ENCODE results near the gene VGLL1.

Gene VGLL1

DNA sequence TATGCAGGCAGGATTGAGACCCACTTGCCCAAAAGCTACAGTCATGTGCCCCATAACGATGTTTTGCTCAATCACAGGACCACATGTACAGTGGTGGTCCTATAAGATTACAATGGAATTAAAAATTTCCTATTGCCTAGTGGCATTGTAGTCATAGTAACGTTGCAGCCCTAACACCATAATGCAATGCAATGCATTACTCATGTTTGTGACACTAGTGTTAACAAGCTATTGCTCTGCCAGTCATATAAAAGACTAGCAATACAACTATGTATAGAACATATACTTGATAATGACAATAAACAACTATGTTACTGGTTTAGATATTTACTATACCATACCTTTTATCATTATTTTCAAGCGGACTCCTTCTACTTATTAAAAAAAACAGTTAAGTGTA, 50.6 kb downstream of the VGLL1 start:
- Histone ChIP-seq H3K9ac (no peak overlapping the region), H3K9me3 (replicated peaks in 1 of 11) (no peaks in the 10 kb centered on the region), H3K27ac (no peak overlapping the region), H3K27me3 (peaks cover 92 to 100% (median 99%) of the 10 kb centered on the region in 11 experiments), H3K4me1 (peaks cover 0 to 12% (median 6%) of the 10 kb centered on the region in 10 experiments; a peak in 8 of 20 replicates), H3K4me2 (no peak overlapping the region), H3K4me3 (no peak overlapping the region), H3K36me3 (no peaks in the 10 kb centered on the region), H4K20me1 (peaks cover 0 to 5% (median 0%) of the 10 kb centered on the region in 11 experiments; a peak in 1 of 22 replicates)
- TF ChIP-seq Cebpa-rat (IDR thresholded peaks at IDR 0.05), result no peak

DNA sequence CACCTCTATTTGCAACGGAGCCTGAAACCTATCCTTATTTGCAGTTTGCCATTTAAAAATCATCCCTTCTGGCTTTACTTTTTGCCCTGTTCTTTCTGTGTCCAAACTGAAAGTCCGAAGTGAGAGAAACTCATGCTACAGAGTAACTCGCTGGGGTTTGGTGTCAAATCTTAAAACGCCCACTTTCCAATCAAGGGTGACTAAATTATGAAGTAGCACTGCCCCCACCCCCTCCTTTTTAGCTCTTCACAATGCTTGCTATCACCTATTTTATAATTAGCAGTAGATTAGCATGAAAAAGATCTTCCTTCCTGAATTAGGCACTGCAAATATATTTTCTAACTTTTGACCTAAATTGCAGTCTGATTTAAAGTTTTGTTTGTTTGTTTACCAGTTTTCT, 52.5 kb downstream of the VGLL1 start:
- no peaks in the 10 kb centered on the region for H3K36me3 ChIP-seq
- H3K4me1 ChIP-seq, result peaks cover 0 to 12% (median 6%) of the 10 kb centered on the region in 10 experiments; a peak in 8 of 20 replicates
- no peaks in the 10 kb centered on the region; a peak in 1 of 22 replicates for H4K20me1 ChIP-seq
- no peak for TF ChIP-seq Cebpa-rat (IDR thresholded peaks at IDR 0.05)
- H3K4me3 ChIP-seq, result no peak overlapping the region
- H3K9ac ChIP-seq, result no peak overlapping the region
- H3K9me3 ChIP-seq (replicated peaks in 1 of 11), result peaks cover 0 to 3% (median 0%) of the 10 kb centered on the region in 11 experiments; a peak in 1 of 22 replicates
- peaks cover 94 to 100% (median 99%) of the 10 kb centered on the region in 11 experiments for H3K27me3 ChIP-seq
- no peak overlapping the region for H3K27ac ChIP-seq
- no peak overlapping the region for H3K4me2 ChIP-seq

DNA sequence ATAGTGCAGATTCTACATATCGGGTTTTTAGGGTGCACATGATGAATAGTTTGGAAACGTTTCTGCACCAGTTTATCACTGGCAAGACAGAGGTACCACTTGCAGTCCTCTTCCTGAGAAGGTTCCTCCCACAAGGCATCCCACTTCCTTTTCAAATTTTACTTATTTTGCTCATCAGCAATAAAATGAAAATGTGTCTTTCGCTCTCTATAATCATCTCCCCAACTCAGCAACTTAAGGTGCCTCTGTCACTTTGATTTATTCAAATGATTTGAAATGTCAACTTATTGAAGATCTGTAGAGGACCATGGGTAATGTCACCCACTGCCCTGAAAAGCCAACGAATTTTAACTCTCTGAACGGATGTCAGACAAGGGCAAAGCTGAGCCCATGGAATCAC, 53.2 kb downstream of the VGLL1 start:
- Histone ChIP-seq H3K4me2 (no peak overlapping the region), H3K27ac (no peak overlapping the region)

DNA sequence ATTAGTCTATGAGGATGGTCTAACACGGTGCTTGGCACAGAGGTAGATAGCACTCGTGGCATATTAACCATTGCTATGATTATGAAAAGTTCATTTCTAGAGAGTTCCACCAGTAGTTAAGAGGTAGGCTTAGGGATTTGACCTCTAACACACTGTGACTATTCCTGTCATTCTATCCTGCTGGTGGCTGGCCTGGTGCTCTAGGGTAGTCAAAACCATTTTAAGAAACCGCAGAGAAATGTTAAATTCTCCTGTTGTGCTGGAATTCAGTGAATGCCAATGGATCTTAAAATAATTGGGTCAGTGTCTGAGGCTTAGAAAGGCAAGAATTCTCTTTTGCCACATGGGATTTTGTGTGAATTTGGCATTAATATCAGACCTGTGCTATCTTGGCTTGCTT, 53.9 kb downstream of the VGLL1 start:
- no peak overlapping the region for H3K9ac ChIP-seq
- H3K4me2 ChIP-seq, result peak overlapping the region in 7 of 11 experiments; percentile 1 to 30 (median 15); a peak in 6 of 22 replicates
- H3K4me1 ChIP-seq, result peaks cover 0 to 12% (median 6%) of the 10 kb centered on the region in 10 experiments; a peak in 8 of 20 replicates
- TF ChIP-seq Cebpa-rat (IDR thresholded peaks at IDR 0.05), result no peak
- H3K9me3 ChIP-seq (replicated peaks in 1 of 11), result peaks cover 0 to 3% (median 0%) of the 10 kb centered on the region in 11 experiments; a peak in 1 of 22 replicates
- H3K27me3 ChIP-seq, result peaks cover 92 to 100% (median 99%) of the 10 kb centered on the region in 11 experiments
- H3K4me3 ChIP-seq, result no peak overlapping the region
- H3K36me3 ChIP-seq, result no peaks in the 10 kb centered on the region
- H4K20me1 ChIP-seq, result no peaks in the 10 kb centered on the region; a peak in 1 of 22 replicates
- no peak overlapping the region for H3K27ac ChIP-seq

More for the DNA sequence above, 53.2 kb downstream of the VGLL1 start:
- H3K27me3 ChIP-seq, result peaks cover 94 to 100% (median 99%) of the 10 kb centered on the region in 11 experiments
- peaks cover 0 to 12% (median 6%) of the 10 kb centered on the region in 10 experiments; a peak in 8 of 20 replicates for H3K4me1 ChIP-seq
- no peak for TF ChIP-seq Cebpa-rat (IDR thresholded peaks at IDR 0.05)
- peaks cover 0 to 3% (median 0%) of the 10 kb centered on the region in 11 experiments; a peak in 1 of 22 replicates for H3K9me3 ChIP-seq (replicated peaks in 1 of 11)
- no peaks in the 10 kb centered on the region for H3K36me3 ChIP-seq
- no peak overlapping the region for H3K4me3 ChIP-seq
- H3K9ac ChIP-seq, result no peak overlapping the region
- no peaks in the 10 kb centered on the region; a peak in 1 of 22 replicates for H4K20me1 ChIP-seq

DNA sequence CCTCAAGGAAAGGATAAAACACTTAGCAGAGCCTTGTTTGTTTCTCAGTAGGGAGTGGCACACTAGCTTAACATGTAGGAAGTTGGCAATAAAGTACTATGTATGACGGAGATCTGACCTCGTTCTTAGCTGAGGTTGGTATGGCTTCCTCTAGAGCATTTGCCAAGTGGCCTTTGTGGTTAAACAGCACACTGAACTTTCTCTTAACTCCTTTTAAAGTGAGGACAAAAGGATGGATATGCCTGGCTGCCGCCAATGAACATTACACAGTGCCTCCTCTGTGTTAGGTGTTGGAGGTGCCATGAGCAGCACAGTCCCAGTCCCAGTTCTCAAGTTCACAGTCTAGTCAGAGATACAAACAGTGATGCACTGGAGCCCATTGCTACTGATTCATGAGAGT, 54.4 kb downstream of the VGLL1 start:
- no peak overlapping the region for H3K27ac ChIP-seq
- peaks cover 0 to 12% (median 6%) of the 10 kb centered on the region in 10 experiments; a peak in 8 of 20 replicates for H3K4me1 ChIP-seq
- H3K4me2 ChIP-seq, result peak overlapping the region in 7 of 11 experiments; percentile 1 to 30 (median 15); a peak in 6 of 22 replicates
- no peaks in the 10 kb centered on the region for H3K36me3 ChIP-seq
- peaks cover 0 to 3% (median 0%) of the 10 kb centered on the region in 11 experiments; a peak in 1 of 22 replicates for H3K9me3 ChIP-seq (replicated peaks in 1 of 11)
- H3K27me3 ChIP-seq, result peaks cover 89 to 99% (median 97%) of the 10 kb centered on the region in 11 experiments
- no peak for TF ChIP-seq Cebpa-rat (IDR thresholded peaks at IDR 0.05)
- no peak overlapping the region for H3K4me3 ChIP-seq
- H4K20me1 ChIP-seq, result no peaks in the 10 kb centered on the region; a peak in 1 of 22 replicates
- no peak overlapping the region for H3K9ac ChIP-seq

DNA sequence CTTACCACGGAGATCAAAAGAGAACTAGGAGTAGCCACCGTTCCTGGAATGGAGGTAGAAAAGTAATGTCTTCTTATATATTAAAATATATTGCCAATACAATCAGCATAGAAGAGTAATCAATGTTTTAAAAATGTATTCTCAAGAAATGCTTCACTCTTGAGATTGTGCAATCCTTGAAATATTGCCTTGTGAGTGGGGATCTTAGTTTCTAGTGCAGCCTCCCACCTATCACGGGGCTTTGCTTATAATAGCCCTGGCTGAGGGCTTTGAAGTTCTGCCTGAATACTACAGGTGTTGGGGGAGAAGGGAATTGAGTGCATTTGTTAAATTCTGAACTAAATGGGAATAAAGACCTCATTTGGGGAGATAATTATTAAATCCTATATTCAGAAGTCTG, 55.5 kb downstream of the VGLL1 start:
- Histone ChIP-seq H3K4me3 (no peak overlapping the region), H3K27me3 (peaks cover 87 to 98% (median 97%) of the 10 kb centered on the region in 11 experiments), H4K20me1 (no peaks in the 10 kb centered on the region; a peak in 1 of 22 replicates), H3K4me1 (peaks cover 0 to 12% (median 6%) of the 10 kb centered on the region in 10 experiments; a peak in 8 of 20 replicates), H3K27ac (no peak overlapping the region), H3K4me2 (no peak overlapping the region), H3K36me3 (no peaks in the 10 kb centered on the region), H3K9me3 (replicated peaks in 1 of 11) (peaks cover 0 to 3% (median 0%) of the 10 kb centered on the region in 11 experiments; a peak in 1 of 22 replicates), H3K9ac (no peak overlapping the region)
- TF ChIP-seq Cebpa-rat (IDR thresholded peaks at IDR 0.05), result peak in 3 of 11 experiments; percentile 12 to 70 (median 37); a peak in 2 of 22 replicates

DNA sequence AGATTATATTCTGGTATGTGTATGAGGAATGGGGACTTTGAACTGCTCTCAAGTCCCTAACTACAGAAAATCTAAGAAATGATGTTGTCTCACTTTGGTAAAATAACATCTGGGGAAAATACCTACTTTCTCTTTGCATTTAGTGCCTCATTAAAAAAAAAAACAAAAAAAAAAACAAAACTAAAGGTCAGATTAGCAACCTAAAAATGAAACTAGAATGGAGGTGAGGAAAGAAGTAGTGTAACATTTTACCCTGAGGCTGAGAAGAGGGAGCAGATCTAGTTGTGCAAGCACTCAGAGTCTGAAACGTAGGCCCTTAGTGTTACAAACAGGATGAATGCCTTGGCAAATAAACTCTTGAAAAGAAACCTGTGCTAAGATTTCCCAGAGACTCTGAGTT, 56.0 kb downstream of the VGLL1 start:
- no peak overlapping the region for H3K4me3 ChIP-seq
- no peak overlapping the region for H3K9ac ChIP-seq
- no peak for TF ChIP-seq Cebpa-rat (IDR thresholded peaks at IDR 0.05)
- H4K20me1 ChIP-seq, result no peaks in the 10 kb centered on the region; a peak in 1 of 22 replicates
- H3K36me3 ChIP-seq, result no peaks in the 10 kb centered on the region
- peaks cover 84 to 98% (median 97%) of the 10 kb centered on the region in 11 experiments for H3K27me3 ChIP-seq
- peaks cover 0 to 6% (median 0%) of the 10 kb centered on the region in 11 experiments; a peak in 3 of 22 replicates for H3K9me3 ChIP-seq (replicated peaks in 1 of 11)
- no peak overlapping the region for H3K27ac ChIP-seq
- no peak overlapping the region for H3K4me2 ChIP-seq
- peaks cover 0 to 12% (median 6%) of the 10 kb centered on the region in 10 experiments; a peak in 8 of 20 replicates for H3K4me1 ChIP-seq

DNA sequence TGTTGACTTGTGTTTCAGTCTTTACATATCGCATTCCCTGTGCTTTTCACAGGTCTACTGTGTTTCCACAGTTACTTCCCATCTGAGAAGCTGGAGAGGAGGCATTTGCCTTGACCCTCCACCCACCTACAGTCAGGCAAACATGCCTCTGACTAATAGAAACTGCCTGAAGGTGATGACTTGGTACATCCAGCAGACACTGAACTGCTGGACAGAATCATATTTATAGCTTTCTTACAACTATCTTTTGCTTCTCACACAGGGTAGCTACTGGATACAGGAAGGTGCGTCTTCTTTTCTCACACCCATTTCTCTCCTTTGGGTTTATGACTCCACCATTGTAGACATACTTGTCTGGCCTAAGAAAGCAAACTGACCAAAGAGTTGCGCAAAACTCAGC, 58.0 kb downstream of the VGLL1 start:
- Histone ChIP-seq H3K4me3 (no peak overlapping the region), H4K20me1 (no peaks in the 10 kb centered on the region; a peak in 1 of 22 replicates), H3K9me3 (replicated peaks in 1 of 11) (peaks cover 0 to 22% (median 13%) of the 10 kb centered on the region in 11 experiments; a peak in 18 of 22 replicates), H3K4me1 (peaks cover 0 to 12% (median 6%) of the 10 kb centered on the region in 10 experiments; a peak in 8 of 20 replicates), H3K27me3 (peaks cover 80 to 99% (median 97%) of the 10 kb centered on the region in 11 experiments), H3K9ac (no peak overlapping the region), H3K36me3 (no peaks in the 10 kb centered on the region), H3K27ac (no peak overlapping the region), H3K4me2 (no peak overlapping the region)
- TF ChIP-seq Cebpa-rat (IDR thresholded peaks at IDR 0.05), result no peak

DNA sequence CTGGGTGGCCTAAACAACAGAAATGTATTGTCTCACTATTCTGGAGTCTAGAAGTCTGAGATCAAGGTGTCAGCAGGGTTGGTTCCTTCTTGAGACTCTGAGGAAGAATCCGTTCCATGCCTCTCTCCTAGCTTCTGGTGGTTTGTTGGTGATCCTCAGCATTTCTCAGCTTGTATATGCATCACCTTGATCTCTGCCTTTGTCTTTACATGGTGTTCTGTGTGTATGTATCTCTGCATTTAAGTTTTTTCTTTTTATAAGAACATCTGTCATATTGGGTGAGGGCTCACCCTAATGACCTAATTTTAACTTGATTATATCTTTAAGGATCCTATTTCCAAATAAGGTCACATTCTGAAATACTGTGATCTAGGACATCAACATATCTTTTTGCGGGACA, 65.3 kb downstream of the VGLL1 start:
- peaks cover 75 to 99% (median 97%) of the 10 kb centered on the region in 11 experiments for H3K27me3 ChIP-seq
- H3K9me3 ChIP-seq (replicated peaks in 1 of 11), result peaks cover 0 to 19% (median 13%) of the 10 kb centered on the region in 11 experiments; a peak in 18 of 22 replicates
- H4K20me1 ChIP-seq, result no peaks in the 10 kb centered on the region
- H3K36me3 ChIP-seq, result no peaks in the 10 kb centered on the region
- H3K4me3 ChIP-seq, result no peak overlapping the region
- H3K4me2 ChIP-seq, result no peak overlapping the region
- H3K9ac ChIP-seq, result no peak overlapping the region
- no peak overlapping the region for H3K27ac ChIP-seq
- H3K4me1 ChIP-seq, result no peaks in the 10 kb centered on the region
- no peak for TF ChIP-seq Cebpa-rat (IDR thresholded peaks at IDR 0.05)
